Uterus (tissue), 2 donors: ENCODE data around the gene ABHD16B.

Experiments used
- CTCF ChIP-seq, 4 experiments: fragments of 200-600 bp in 2 of 4; fragments of 450-650 bp in 2 of 4; sonication (generic) in 2 of 4; IDR thresholded peaks; one replicate each; pipeline ENCODE4 v1.5.1; 2016 to 2019; ENCODE audit warnings: antibody characterized with exemption in 4 of 4, mild to moderate bottlenecking in 2 of 4, moderate library complexity in 1 of 4
- POLR2A ChIP-seq, 2 donors: fragments of 450-650 bp; IDR thresholded peaks; one replicate each; pipeline ENCODE4 v1.6.1; 2016; ENCODE audit warnings: antibody characterized with exemption in 2 of 2, mild to moderate bottlenecking in 1 of 2, moderate library complexity in 1 of 2

DNA sequence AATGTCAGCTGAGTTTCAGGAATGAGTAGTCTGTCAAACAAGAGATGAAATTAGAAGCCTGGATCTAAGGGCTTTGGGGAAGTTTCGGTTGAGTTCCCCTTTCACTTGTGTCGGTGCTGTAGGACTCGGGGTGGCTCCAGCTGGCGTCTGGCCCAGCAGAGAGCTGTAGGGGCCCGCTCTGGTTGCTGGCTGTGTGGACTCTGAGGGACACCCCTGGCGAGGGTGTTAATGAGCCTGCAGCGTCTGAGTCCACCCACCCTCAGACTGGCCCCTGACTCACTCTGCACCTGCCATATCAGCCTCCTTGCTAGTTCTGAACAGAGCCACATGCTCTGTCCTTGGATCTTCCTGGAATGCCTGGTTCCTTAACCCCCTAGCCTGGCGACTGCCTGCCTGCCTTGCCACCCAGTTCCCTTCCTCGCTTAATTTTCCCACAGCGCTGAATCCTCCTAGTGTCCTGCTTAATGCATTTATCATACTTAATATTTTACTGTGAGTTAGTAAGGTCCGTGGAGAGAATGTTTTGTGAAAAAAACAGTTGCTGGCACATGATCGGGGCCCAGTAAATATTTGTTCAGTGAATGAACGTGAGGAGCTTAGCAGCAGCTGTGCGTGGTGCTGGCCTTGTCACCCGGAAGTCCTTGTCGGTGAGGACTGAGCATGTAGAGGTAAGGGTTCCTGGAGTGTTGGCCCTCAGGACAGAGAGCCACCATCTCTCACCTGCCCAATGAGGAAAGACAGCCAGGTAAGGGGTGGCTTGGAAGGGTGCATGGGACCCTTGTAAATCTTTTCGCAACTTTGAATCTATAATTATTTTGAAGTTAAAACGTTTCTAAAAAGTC, 35.2 kb downstream of the ABHD16B start:
- TF ChIP-seq POLR2A (IDR thresholded peaks at IDR 0.05) (no peak), CTCF (IDR thresholded peaks at IDR 0.05) (no peak)
